Neural progenitor cell (in vitro differentiated cells): ENCODE data around the gene CA10.

Source experiments
- CTCF ChIP-seq: fragments of 200-600 bp; sonication (generic); IDR thresholded peaks from 2 replicates; pipeline ENCODE4 v1.5.1; 2017; ENCODE audit warnings: antibody characterized with exemption, mild to moderate bottlenecking
- EZH2 ChIP-seq: fragments of 200-600 bp; sonication (generic); IDR thresholded peaks from 2 replicates; pipeline ENCODE4 v1.6.1; 2017; ENCODE audit warnings: antibody characterized with exemption, mild to moderate bottlenecking, moderate library complexity

GRCh38 chr17:51597345-51597744 lies 561.2 kb downstream of the CA10 start:
- TF ChIP-seq CTCF (no peak), EZH2 (no peak)
